Endometrium (tissue), 2 donors: ENCODE data around the gene FER.
"Not testable (repeated sequence)": the region's sequence is repeated elsewhere in the genome, so short reads cannot be mapped to it uniquely, and the experiment has no call there.

Experiments used
- FAIRE-seq: peaks from 2 replicates; lab custom pipeline; 2012; peaks lifted over from hg19 to GRCh38; lab: Jason Lieb, UNC
- donor health status: control.
- donor health status: control.

Gene FER

GRCh38 chr5:108747111-108747773 is 455 bp upstream of the FER start:
- FAIRE-seq, result peak; percentile 45

- peak; percentile 99 for FAIRE-seq
Observed at GRCh38 chr5:108748401-108749127, 867 bp downstream of the FER start.

- no peak for FAIRE-seq
Observed at GRCh38 chr5:108749128-108749861, 1.6 kb downstream of the FER start.

GRCh38 chr5:108753331-108753730 is 5.6 kb downstream of the FER start:
- FAIRE-seq, result peak; percentile 26

GRCh38 chr5:108753877-108754276 is 6.2 kb downstream of the FER start:
- no peak for FAIRE-seq

GRCh38 chr5:108760512-108760911 is 12.8 kb downstream of the FER start:
- no peak for FAIRE-seq

- FAIRE-seq, result no peak
Observed at GRCh38 chr5:108762660-108763059, 15.0 kb downstream of the FER start.

- no peak for FAIRE-seq
Observed at GRCh38 chr5:108763222-108763916, 15.7 kb downstream of the FER start.

GRCh38 chr5:108765647-108766046 is 17.9 kb downstream of the FER start:
- FAIRE-seq, result no peak

GRCh38 chr5:108766916-108767315 is 19.2 kb downstream of the FER start:
- FAIRE-seq, result not testable (repeated sequence)

GRCh38 chr5:108769352-108769751 is 21.7 kb downstream of the FER start:
- FAIRE-seq, result no peak

- no peak for FAIRE-seq
Observed at GRCh38 chr5:108772626-108773025, 24.9 kb downstream of the FER start.

GRCh38 chr5:108773330-108773729 is 25.6 kb downstream of the FER start:
- no peak for FAIRE-seq

GRCh38 chr5:108774079-108774478 is 26.4 kb downstream of the FER start:
- FAIRE-seq, result not testable (repeated sequence)

GRCh38 chr5:108777582-108777981 is 29.9 kb downstream of the FER start:
- FAIRE-seq, result not testable (repeated sequence)

- FAIRE-seq, result not testable (repeated sequence)
Observed at GRCh38 chr5:108784577-108784976, 36.9 kb downstream of the FER start.

GRCh38 chr5:108786806-108787483 is 39.2 kb downstream of the FER start:
- FAIRE-seq, result no peak

- FAIRE-seq, result no peak
Observed at GRCh38 chr5:108788142-108788541, 40.4 kb downstream of the FER start.

- no peak for FAIRE-seq
Observed at GRCh38 chr5:108793207-108793606, 45.5 kb downstream of the FER start.

- FAIRE-seq, result not testable (repeated sequence)
Observed at GRCh38 chr5:108794349-108794748, 46.7 kb downstream of the FER start.

GRCh38 chr5:108797396-108797795 is 49.7 kb downstream of the FER start:
- no peak for FAIRE-seq

GRCh38 chr5:108797986-108798385 is 50.3 kb downstream of the FER start:
- no peak for FAIRE-seq
